DOHH2 (cell line): ENCODE measurements around the gene MARCHF3.

Experiments
- EZH2phosphoT487 ChIP-seq: fragments of 200-600 bp; sonication (generic); IDR thresholded peaks from 2 replicates; pipeline ENCODE4 v1.6.1; 2017; ENCODE audit warnings: borderline replicate concordance, mild to moderate bottlenecking, antibody characterized with exemption, low read length, moderate library complexity, mixed read lengths
- TF ChIP-seq, protein P1 (sequence below): fragments of 200-600 bp; sonication (generic); IDR thresholded peaks from one replicate; pipeline ENCODE4 v1.5.1; 2014; ENCODE audit warnings: antibody characterized with exemption, mild to moderate bottlenecking, low read depth, low read length; ENCODE audit not compliant: poor library complexity, severe bottlenecking

DNA sequence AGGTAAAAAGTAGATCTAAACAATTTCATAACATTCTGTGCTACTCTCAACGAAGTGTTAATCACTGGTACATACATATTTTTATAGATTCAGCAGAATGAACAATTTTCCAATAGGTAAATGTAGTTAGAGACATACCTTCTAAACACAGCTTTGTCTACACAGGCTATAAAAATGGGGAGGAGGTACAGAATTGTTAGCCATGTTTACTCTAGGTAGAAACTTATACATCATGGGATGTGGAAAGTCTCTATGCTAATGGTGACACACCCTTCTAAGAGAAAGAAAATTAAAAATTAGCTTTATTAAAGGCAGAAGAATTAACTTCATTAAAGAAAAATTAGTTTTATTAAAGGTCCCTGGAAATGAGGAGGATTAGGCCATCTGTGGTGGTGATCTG is 31.2 kb upstream of the MARCHF3 start:
- TF ChIP-seq, protein P1, sequence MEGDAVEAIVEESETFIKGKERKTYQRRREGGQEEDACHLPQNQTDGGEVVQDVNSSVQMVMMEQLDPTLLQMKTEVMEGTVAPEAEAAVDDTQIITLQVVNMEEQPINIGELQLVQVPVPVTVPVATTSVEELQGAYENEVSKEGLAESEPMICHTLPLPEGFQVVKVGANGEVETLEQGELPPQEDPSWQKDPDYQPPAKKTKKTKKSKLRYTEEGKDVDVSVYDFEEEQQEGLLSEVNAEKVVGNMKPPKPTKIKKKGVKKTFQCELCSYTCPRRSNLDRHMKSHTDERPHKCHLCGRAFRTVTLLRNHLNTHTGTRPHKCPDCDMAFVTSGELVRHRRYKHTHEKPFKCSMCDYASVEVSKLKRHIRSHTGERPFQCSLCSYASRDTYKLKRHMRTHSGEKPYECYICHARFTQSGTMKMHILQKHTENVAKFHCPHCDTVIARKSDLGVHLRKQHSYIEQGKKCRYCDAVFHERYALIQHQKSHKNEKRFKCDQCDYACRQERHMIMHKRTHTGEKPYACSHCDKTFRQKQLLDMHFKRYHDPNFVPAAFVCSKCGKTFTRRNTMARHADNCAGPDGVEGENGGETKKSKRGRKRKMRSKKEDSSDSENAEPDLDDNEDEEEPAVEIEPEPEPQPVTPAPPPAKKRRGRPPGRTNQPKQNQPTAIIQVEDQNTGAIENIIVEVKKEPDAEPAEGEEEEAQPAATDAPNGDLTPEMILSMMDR = no peak
- no peak for TF ChIP-seq EZH2phosphoT487
